Gastrocnemius medialis (tissue), 4 donors: ENCODE measurements around the gene ARHGEF18. TPM values are rescaled to one million over a fixed set of nuclear protein-coding genes. Genes with fewer than 3 reads are reported as not detected.

ENCODE experiments used
- ATAC-seq, 2 donors: fragments of 150-250 bp; one replicate each; pipeline ENCODE4 v1.9.1; 2016
- DNase-seq, 2 donors: peaks; one replicate each; pipeline ENCODE4 v3.0.0-alpha.2; 2019
- H3K27ac ChIP-seq, 4 donors: fragments of 200-600 bp; sonication (generic); 1 replicate in 1 of 4; 2 replicates in 3 of 4; pipeline ENCODE4 v1.5.1; 2016 to 2018; ENCODE audit warnings: mild to moderate bottlenecking in 2 of 4, moderate library complexity in 1 of 4
- H3K27me3 ChIP-seq, 3 donors: fragments of 200-600 bp; sonication (generic) in 2 of 3; 1 replicate in 1 of 3; 2 replicates in 2 of 3; pipeline versions ENCODE4 v1.5.1 to v1.6.0; 2016 to 2019; ENCODE audit warnings: mild to moderate bottlenecking in 1 of 3, moderate library complexity in 1 of 3
- H3K36me3 ChIP-seq, 2 donors: fragments of 200-600 bp; sonication (generic) in 1 of 2; one replicate each; pipeline ENCODE4 v1.5.1; 2017 to 2018
- H3K4me1 ChIP-seq, 2 donors: fragments of 200-600 bp; sonication (generic) in 1 of 2; one replicate each; pipeline ENCODE4 v1.5.1; 2016 to 2017; ENCODE audit warnings: mild to moderate bottlenecking in 2 of 2
- H3K4me3 ChIP-seq, 4 donors: fragments of 200-600 bp; sonication (generic) in 3 of 4; 1 replicate in 1 of 4; 2 replicates in 3 of 4; pipeline ENCODE4 v1.5.1; 2016 to 2019; ENCODE audit warnings: mild to moderate bottlenecking in 2 of 4
- H3K9me3 ChIP-seq, 3 donors: fragments of 200-600 bp; sonication (generic) in 2 of 3; 1 replicate in 1 of 3; 2 replicates in 2 of 3; pipeline ENCODE4 v1.5.1; 2016 to 2019
- CTCF ChIP-seq, 5 experiments: fragments of 450-650 bp in 3 of 5; fragments of 200-600 bp in 2 of 5; sonication (generic) in 2 of 5; IDR thresholded peaks in 4 of 5; conservative IDR thresholded peaks in 1 of 5; 1 replicate in 4 of 5; 2 replicates in 1 of 5; pipeline ENCODE4 v1.5.1; 2016 to 2019; ENCODE audit warnings: antibody characterized with exemption in 5 of 5, mild to moderate bottlenecking in 3 of 5, moderate library complexity in 3 of 5
- POLR2A ChIP-seq, 2 donors: fragments of 450-650 bp; IDR thresholded peaks; one replicate each; pipeline ENCODE4 v1.6.1; 2017; ENCODE audit warnings: antibody characterized with exemption in 2 of 2, mild to moderate bottlenecking in 2 of 2, moderate library complexity in 2 of 2
- in situ Hi-C, 4 donors: fragments of 200-750 bp; cut with MboI; loops; one replicate each; pipeline versions ENCODE4 v1.15.0 to v1.8.0; 2017; ENCODE audit warnings: low sequenced_read_pairs in 4 of 4
- intact Hi-C: fragments of 100-400 bp; cut with DNase I; formaldehyde crosslinking; loops from one replicate; pipeline ENCODE4 v1.15.1; 2023; ENCODE audit warnings: low total_unique reads
- total RNA-seq, 4 donors: library from RNA; depleted of rRNA; stranded (reverse); fragments of >200 nt; gene quantifications; one replicate each; pipeline versions ENCODE4 v1.1.0 to v1.2.3, GENCODE V29; 2016

ARHGEF18 gene
- total RNA-seq, 4 donors from 2014 or later, result 7.9 to 11.3 (median 10.2) TPM

- H3K4me3 ChIP-seq, result no peak overlapping the region
- no peak for TF ChIP-seq POLR2A (IDR thresholded peaks at IDR 0.05)
- TF ChIP-seq CTCF (IDR thresholded peaks at IDR 0.05 in 4 of 5, conservative IDR thresholded peaks at IDR 0.05 in 1 of 5), result peak in 1 of 5 experiments; percentile 20
- H3K36me3 ChIP-seq, result no peaks in the 10 kb centered on the region
- ATAC-seq (no peak), DNase-seq (no peak)
- no peaks in the 10 kb centered on the region for H3K9me3 ChIP-seq
- no peaks in the 10 kb centered on the region for H3K4me1 ChIP-seq
- H3K27ac ChIP-seq, result no peak overlapping the region
- in situ Hi-C loops (no loop called here), intact Hi-C loops (no loop called here)
- peaks cover 0 to 3% (median 0%) of the 10 kb centered on the region in 3 donors for H3K27me3 ChIP-seq
Observed at GRCh38 chr19:7326105-7326877, 22.4 kb upstream of the ARHGEF18 start.

- intact Hi-C loops (no loop called here), in situ Hi-C loops (no loop called here)
- H3K36me3 ChIP-seq, result no peaks in the 10 kb centered on the region
- ATAC-seq (no peak), DNase-seq (no peak)
- H3K9me3 ChIP-seq, result no peaks in the 10 kb centered on the region
- no peak overlapping the region for H3K27ac ChIP-seq
- H3K4me1 ChIP-seq, result no peaks in the 10 kb centered on the region
- TF ChIP-seq CTCF (IDR thresholded peaks at IDR 0.05 in 4 of 5, conservative IDR thresholded peaks at IDR 0.05 in 1 of 5) (no peak), POLR2A (IDR thresholded peaks at IDR 0.05) (no peak)
- no peak overlapping the region for H3K4me3 ChIP-seq
- H3K27me3 ChIP-seq, result peaks cover 0 to 3% (median 0%) of the 10 kb centered on the region in 3 donors
Observed at GRCh38 chr19:7327802-7328201, 20.9 kb upstream of the ARHGEF18 start.

GRCh38 chr19:7328647-7329046, 20.1 kb upstream of the ARHGEF18 start:
- H3K4me3 ChIP-seq, result no peak overlapping the region
- in situ Hi-C loops, result no loop called here
- ATAC-seq (no peak), DNase-seq (no peak)
- H3K36me3 ChIP-seq, result no peaks in the 10 kb centered on the region
- intact Hi-C loops, result no loop called here
- no peak overlapping the region for H3K27ac ChIP-seq
- H3K27me3 ChIP-seq, result peaks cover 0 to 3% (median 0%) of the 10 kb centered on the region in 3 donors
- H3K4me1 ChIP-seq, result no peaks in the 10 kb centered on the region
- H3K9me3 ChIP-seq, result no peaks in the 10 kb centered on the region
- no peak for TF ChIP-seq CTCF (IDR thresholded peaks at IDR 0.05 in 4 of 5, conservative IDR thresholded peaks at IDR 0.05 in 1 of 5)
- TF ChIP-seq POLR2A (IDR thresholded peaks at IDR 0.05), result no peak

- H3K27ac ChIP-seq, result no peak overlapping the region
- in situ Hi-C loops (no loop called here), intact Hi-C loops (no loop called here)
- peaks cover 0 to 3% (median 0%) of the 10 kb centered on the region in 3 donors for H3K27me3 ChIP-seq
- H3K4me1 ChIP-seq, result no peaks in the 10 kb centered on the region
- H3K4me3 ChIP-seq, result no peak overlapping the region
- ATAC-seq (no peak), DNase-seq (no peak)
- no peak for TF ChIP-seq CTCF (IDR thresholded peaks at IDR 0.05 in 4 of 5, conservative IDR thresholded peaks at IDR 0.05 in 1 of 5)
- no peak for TF ChIP-seq POLR2A (IDR thresholded peaks at IDR 0.05)
- H3K36me3 ChIP-seq, result no peaks in the 10 kb centered on the region
- H3K9me3 ChIP-seq, result no peaks in the 10 kb centered on the region
Observed at GRCh38 chr19:7331446-7331845, 17.3 kb upstream of the ARHGEF18 start.
